GM12874 (cell line): Measurements from ENCODE around the gene ACAN.

Experiments used
- CTCF ChIP-seq: IDR thresholded peaks from 2 replicates; pipeline ENCODE4 v1.5.1; 2011; ENCODE audit warnings: low read depth, mild to moderate bottlenecking, control low read depth, low read length, moderate library complexity; ENCODE audit not compliant: insufficient read depth

ACAN gene

GRCh38 chr15:88876573-88876972 lies 73.3 kb downstream of the ACAN start:
- TF ChIP-seq CTCF, result no peak

- TF ChIP-seq CTCF, result no peak
Measured at GRCh38 chr15:88877415-88877814, 74.2 kb downstream of the ACAN start.

GRCh38 chr15:88877906-88878305 lies 74.7 kb downstream of the ACAN start:
- no peak for TF ChIP-seq CTCF

- peak; percentile 82 for TF ChIP-seq CTCF
Measured at GRCh38 chr15:88878720-88879184, 75.5 kb downstream of the ACAN start.

- no peak for TF ChIP-seq CTCF
Measured at GRCh38 chr15:88880944-88881740, 77.9 kb downstream of the ACAN start.

- TF ChIP-seq CTCF, result no peak
Measured at GRCh38 chr15:88881775-88882174, 78.5 kb downstream of the ACAN start.

GRCh38 chr15:88882785-88883184 lies 79.5 kb downstream of the ACAN start:
- TF ChIP-seq CTCF, result no peak
